NCI-H774 (cell line): ENCODE results near the gene PRXL2B.
"Not testable (repeated sequence)": the region's sequence is repeated elsewhere in the genome, so short reads cannot be mapped to it uniquely, and the experiment has no call there.

Experiments
- DNase-seq: peaks from one replicate; lab custom pipeline; 2025; lab: John Stamatoyannopoulos, UW

PRXL2B gene

GRCh38 chr1:2550309-2550861, 36.2 kb upstream of the PRXL2B start:
- not testable (repeated sequence) for DNase-seq

GRCh38 chr1:2551544-2551943, 35.0 kb upstream of the PRXL2B start:
- not testable (repeated sequence) for DNase-seq

GRCh38 chr1:2552189-2552588, 34.4 kb upstream of the PRXL2B start:
- no peak for DNase-seq

GRCh38 chr1:2553076-2553475, 33.5 kb upstream of the PRXL2B start:
- not testable (repeated sequence) for DNase-seq

GRCh38 chr1:2553871-2554620, 32.5 kb upstream of the PRXL2B start:
- no peak for DNase-seq

- DNase-seq, result no peak
Measured at GRCh38 chr1:2554621-2555387, 31.8 kb upstream of the PRXL2B start.

- no peak for DNase-seq
Measured at GRCh38 chr1:2555634-2556276, 30.8 kb upstream of the PRXL2B start.

- no peak for DNase-seq
Measured at GRCh38 chr1:2556277-2556677, 30.3 kb upstream of the PRXL2B start, which contains the start of gene TNFRSF14. Gene TNFRSF14 (plus strand): TSS chr1:2556371. CDS start chr1:2556665, 294 bp downstream.

- DNase-seq, result no peak
Measured at GRCh38 chr1:2556678-2557481, 29.7 kb upstream of the PRXL2B start.

- DNase-seq, result no peak
Measured at GRCh38 chr1:2557482-2558400, 28.8 kb upstream of the PRXL2B start.

GRCh38 chr1:2558420-2558819, 28.2 kb upstream of the PRXL2B start:
- DNase-seq, result no peak

GRCh38 chr1:2558861-2559260, 27.7 kb upstream of the PRXL2B start:
- DNase-seq, result no peak

- no peak for DNase-seq
Measured at GRCh38 chr1:2559509-2560298, 26.9 kb upstream of the PRXL2B start.

GRCh38 chr1:2560299-2561073, 26.1 kb upstream of the PRXL2B start:
- no peak for DNase-seq

- DNase-seq, result no peak
Measured at GRCh38 chr1:2561446-2561845, 25.1 kb upstream of the PRXL2B start.

- DNase-seq, result no peak
Measured at GRCh38 chr1:2561898-2562895, 24.4 kb upstream of the PRXL2B start.

GRCh38 chr1:2563205-2563604, 23.4 kb upstream of the PRXL2B start:
- DNase-seq, result no peak
